Measurements from ENCODE around the gene DTL.

Gene DTL

DNA sequence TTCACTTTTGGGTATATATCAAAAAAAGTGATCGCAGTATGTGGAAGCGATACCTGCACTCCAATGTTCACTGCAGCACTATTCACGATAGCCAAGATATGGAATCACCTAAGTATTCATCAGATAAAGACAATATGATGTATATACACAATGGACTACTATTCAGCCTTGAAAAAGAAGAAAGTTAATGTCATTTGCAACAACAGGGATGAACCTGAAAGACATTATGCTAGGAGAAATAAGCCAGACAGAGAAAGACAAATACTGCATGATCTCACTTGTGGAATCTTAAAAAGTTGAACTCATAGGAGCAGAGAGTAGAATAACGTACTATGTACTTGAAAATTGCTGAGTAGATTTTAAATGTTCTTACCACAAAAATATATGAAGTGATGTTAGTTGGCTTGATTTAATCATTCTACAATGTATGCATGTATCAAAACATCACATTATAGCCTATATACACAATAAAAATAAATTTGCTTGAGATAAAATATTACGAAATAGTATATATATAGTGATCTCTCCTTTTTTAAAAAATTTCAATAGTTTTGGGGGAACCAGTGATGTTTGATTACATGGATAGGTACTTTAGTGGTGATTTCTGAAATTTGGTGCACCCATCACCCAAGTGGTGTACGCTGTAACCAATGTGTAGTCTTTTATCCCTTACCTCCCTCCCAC lies 56.0 kb downstream of the DTL start:
- Mint-ChIP-seq H3K4me3 (no peak overlapping the region), H3K27ac (no peak overlapping the region), H3K36me3 (ENCODE audit: low read depth) (peaks cover 84% of the 10 kb centered on the region), H3K27me3 (ENCODE audit: low read depth, poor library complexity) (no peaks in the 10 kb centered on the region), H3K9me3 (peaks cover 48% of the 10 kb centered on the region), H3K4me1 (peaks cover 15% of the 10 kb centered on the region)
- DNase-seq = no peak
- TF ChIP-seq, protein P1, sequence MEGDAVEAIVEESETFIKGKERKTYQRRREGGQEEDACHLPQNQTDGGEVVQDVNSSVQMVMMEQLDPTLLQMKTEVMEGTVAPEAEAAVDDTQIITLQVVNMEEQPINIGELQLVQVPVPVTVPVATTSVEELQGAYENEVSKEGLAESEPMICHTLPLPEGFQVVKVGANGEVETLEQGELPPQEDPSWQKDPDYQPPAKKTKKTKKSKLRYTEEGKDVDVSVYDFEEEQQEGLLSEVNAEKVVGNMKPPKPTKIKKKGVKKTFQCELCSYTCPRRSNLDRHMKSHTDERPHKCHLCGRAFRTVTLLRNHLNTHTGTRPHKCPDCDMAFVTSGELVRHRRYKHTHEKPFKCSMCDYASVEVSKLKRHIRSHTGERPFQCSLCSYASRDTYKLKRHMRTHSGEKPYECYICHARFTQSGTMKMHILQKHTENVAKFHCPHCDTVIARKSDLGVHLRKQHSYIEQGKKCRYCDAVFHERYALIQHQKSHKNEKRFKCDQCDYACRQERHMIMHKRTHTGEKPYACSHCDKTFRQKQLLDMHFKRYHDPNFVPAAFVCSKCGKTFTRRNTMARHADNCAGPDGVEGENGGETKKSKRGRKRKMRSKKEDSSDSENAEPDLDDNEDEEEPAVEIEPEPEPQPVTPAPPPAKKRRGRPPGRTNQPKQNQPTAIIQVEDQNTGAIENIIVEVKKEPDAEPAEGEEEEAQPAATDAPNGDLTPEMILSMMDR (IDR thresholded peaks at IDR 0.05) = no peak

DNA sequence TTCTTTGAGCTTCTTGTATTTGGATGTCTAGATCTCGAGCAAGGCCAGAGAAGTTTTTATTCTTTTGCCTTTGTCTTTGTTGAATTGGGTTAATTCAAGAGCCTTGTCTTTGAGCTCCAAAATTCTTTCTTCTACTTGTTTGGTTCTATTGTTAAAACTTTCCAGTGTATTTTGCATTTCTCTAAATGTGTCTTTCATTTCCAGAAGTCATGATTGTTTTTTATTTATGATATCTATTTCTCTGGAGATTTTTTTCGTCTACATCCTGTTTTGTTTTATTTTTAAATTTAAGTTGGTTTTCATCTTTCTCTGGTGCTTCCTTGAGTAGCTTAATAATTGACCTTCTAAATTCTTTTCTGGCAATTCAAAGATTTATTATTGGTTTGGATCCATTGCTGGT lies 61.8 kb downstream of the DTL start:
- Mint-ChIP-seq H3K9me3 (peaks cover 60% of the 10 kb centered on the region), H3K4me3 (no peak overlapping the region), H3K36me3 (ENCODE audit: low read depth) (peaks cover 97% of the 10 kb centered on the region), H3K27me3 (ENCODE audit: low read depth, poor library complexity) (no peaks in the 10 kb centered on the region), H3K4me1 (peaks cover 6% of the 10 kb centered on the region), H3K27ac (no peak overlapping the region)
- no peak for DNase-seq
- TF ChIP-seq, protein P1 (IDR thresholded peaks at IDR 0.05) = no peak

DNA sequence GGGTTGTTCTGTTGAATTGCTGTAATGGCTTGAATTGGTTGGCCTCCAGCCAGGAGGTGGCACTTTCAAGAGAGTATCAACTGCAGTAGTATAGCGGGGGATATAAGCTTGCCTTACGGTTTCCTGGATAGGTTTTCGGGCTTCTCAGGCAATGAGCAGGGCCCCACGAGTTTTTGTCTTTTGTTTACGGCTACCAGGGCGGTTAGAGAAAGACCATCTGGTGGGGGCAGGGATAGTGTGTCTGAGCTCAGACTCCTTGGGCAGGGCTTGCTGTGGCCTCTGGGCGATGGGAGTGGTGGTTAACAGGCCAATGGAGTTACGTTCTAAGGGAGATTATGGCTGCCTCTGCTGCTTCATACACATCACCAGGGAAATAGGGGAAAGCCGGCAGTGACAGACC lies 62.8 kb downstream of the DTL start:
- H3K4me3 Mint-ChIP-seq = no peak overlapping the region
- peak overlapping the region; percentile 82 for H3K27ac Mint-ChIP-seq
- no peaks in the 10 kb centered on the region for H3K27me3 Mint-ChIP-seq (ENCODE audit: low read depth, poor library complexity)
- TF ChIP-seq, protein P1 (IDR thresholded peaks at IDR 0.05) = no peak
- DNase-seq = no peak
- peaks cover 6% of the 10 kb centered on the region for H3K4me1 Mint-ChIP-seq
- H3K36me3 Mint-ChIP-seq (ENCODE audit: low read depth) = peaks cover 92% of the 10 kb centered on the region
- peaks cover 51% of the 10 kb centered on the region for H3K9me3 Mint-ChIP-seq

DNA sequence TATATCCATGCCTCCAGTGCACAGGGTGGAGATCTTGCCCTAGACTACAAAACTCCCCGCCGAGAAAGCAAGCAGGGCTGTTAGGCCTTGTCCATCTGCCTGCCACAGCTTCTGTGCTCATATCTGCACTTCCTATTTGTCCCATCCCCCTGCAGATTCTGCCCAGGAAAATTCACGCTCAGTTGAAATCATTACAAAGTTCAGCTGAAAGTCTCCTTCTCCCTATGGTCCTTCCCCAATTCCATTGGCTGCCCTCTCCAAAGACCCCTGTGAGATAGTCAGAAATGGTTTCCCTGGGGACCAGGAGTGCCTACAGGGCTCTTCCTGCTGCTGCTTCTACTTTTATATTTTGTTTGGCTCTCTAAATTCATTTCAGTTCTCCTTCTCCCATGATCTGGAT lies 63.2 kb downstream of the DTL start:
- TF ChIP-seq, protein P1 (IDR thresholded peaks at IDR 0.05) = no peak
- Mint-ChIP-seq H3K4me3 (no peak overlapping the region), H3K27ac (peak overlapping the region; percentile 82), H3K4me1 (peaks cover 6% of the 10 kb centered on the region), H3K27me3 (ENCODE audit: low read depth, poor library complexity) (no peaks in the 10 kb centered on the region), H3K9me3 (peaks cover 46% of the 10 kb centered on the region), H3K36me3 (ENCODE audit: low read depth) (peaks cover 92% of the 10 kb centered on the region)
- DNase-seq = no peak

DNA sequence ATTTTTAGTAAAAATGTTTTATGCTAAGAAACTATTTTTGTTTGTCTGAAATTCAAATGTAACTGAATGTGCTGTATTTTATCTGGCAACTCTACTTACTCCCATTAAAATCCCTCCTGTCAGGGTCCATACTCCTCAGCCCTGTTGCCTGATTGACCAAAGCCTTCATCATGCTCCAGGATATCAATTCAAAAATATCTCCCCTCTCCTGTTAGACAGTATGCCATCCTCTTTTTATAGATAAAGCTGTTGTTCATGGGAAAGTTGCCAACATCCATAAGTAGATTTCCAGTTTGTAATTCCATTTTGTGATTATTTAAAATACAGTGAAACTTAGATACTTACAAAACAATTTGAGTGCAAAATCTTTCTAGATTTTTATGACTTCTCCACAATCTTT lies 65.7 kb downstream of the DTL start:
- DNase-seq = no peak
- H3K4me3 Mint-ChIP-seq = no peak overlapping the region
- peaks cover 78% of the 10 kb centered on the region for H3K36me3 Mint-ChIP-seq (ENCODE audit: low read depth)
- H3K27ac Mint-ChIP-seq = no peak overlapping the region
- H3K4me1 Mint-ChIP-seq = peaks cover 27% of the 10 kb centered on the region
- TF ChIP-seq, protein P1 (IDR thresholded peaks at IDR 0.05) = no peak
- peaks cover 24% of the 10 kb centered on the region for H3K9me3 Mint-ChIP-seq
- H3K27me3 Mint-ChIP-seq (ENCODE audit: low read depth, poor library complexity) = no peaks in the 10 kb centered on the region

DNA sequence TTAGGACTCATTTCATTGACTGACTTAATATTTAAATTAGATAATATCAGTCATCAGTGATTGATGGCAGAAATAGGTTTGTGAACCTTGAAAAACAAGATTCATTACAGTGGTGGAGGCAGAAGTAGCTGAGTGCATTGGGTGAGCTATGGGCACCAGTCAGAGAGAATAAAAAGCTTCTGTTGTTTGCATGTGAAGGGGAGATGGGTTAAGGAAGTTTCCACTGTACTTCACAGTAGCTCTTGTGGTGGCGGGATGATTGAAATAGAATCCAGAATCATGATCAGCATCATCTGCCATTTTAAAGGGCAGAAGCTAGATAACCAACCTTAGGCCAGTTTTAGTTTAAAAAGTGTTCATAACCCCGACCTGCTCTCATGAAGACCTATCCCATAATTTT lies 66.2 kb downstream of the DTL start:
- Mint-ChIP-seq H3K4me3 (no peak overlapping the region), H3K27ac (no peak overlapping the region), H3K9me3 (peaks cover 19% of the 10 kb centered on the region), H3K4me1 (peaks cover 29% of the 10 kb centered on the region), H3K27me3 (ENCODE audit: low read depth, poor library complexity) (no peaks in the 10 kb centered on the region), H3K36me3 (ENCODE audit: low read depth) (peaks cover 73% of the 10 kb centered on the region)
- TF ChIP-seq, protein P1 (IDR thresholded peaks at IDR 0.05) = no peak
- DNase-seq = no peak

Data from nephron progenitor cell (in vitro differentiated cells).